Sigmoid colon (tissue), 4 donors: ENCODE data around the gene APOC3.

Source experiments
- CTCF ChIP-seq, 4 experiments: fragments of 450-650 bp in 3 of 4; fragments of 200-600 bp in 1 of 4; IDR thresholded peaks; one replicate each; pipeline ENCODE4 v1.5.1; 2016 to 2019; ENCODE audit warnings: antibody characterized with exemption in 4 of 4, mild to moderate bottlenecking in 3 of 4, moderate library complexity in 2 of 4
- EP300 ChIP-seq, 4 donors: sonication (generic); formaldehyde crosslinking; IDR thresholded peaks; one replicate each; pipeline ENCODE4 v1.6.1; 2017; ENCODE audit warnings: antibody characterized with exemption in 4 of 4
- POLR2A ChIP-seq, 2 donors: fragments of 450-650 bp; IDR thresholded peaks; one replicate each; pipeline ENCODE4 v1.6.1; 2016; ENCODE audit warnings: antibody characterized with exemption in 2 of 2, mild to moderate bottlenecking in 2 of 2, moderate library complexity in 2 of 2
- POLR2AphosphoS5 ChIP-seq, 4 donors: sonication (generic); formaldehyde crosslinking; IDR thresholded peaks; one replicate each; pipeline ENCODE4 v1.6.1; 2017; ENCODE audit warnings: antibody characterized with exemption in 4 of 4

DNA sequence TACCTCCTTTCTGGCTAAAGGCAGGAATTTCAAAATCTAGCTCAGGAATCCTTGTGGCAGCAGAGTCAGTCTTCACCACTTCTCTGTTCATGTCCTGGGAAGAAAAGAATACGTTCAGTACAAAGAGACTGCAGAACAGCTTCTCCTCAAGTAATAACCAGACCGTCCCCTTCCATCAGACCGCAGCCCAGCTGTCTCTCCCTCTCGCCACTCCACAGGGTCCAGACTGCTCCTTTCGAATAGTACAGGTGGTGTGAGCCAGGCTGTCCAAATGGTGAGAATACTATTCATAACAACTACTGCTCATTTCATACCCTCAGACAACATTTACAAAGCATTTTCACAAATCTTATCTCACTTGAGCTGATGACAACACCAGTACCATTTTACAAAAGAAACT is 42.7 kb upstream of the APOC3 start:
- TF ChIP-seq CTCF (IDR thresholded peaks at IDR 0.05) = no peak
- TF ChIP-seq EP300 (IDR thresholded peaks at IDR 0.05) = no peak
- TF ChIP-seq POLR2A (IDR thresholded peaks at IDR 0.05) = no peak
- no peak for TF ChIP-seq POLR2AphosphoS5 (IDR thresholded peaks at IDR 0.05)
